Gastrocnemius medialis (tissue), 4 donors: Measurements from ENCODE around the gene GRAMD2A. TPM values are rescaled to one million over a fixed set of nuclear protein-coding genes. Genes with fewer than 3 reads are reported as not detected.

Experiments
- ATAC-seq, 2 donors: fragments of 150-250 bp; one replicate each; pipeline ENCODE4 v1.9.1; 2016
- DNase-seq, 2 donors: peaks; one replicate each; pipeline ENCODE4 v3.0.0-alpha.2; 2019
- H3K27ac ChIP-seq, 4 donors: fragments of 200-600 bp; sonication (generic); 1 replicate in 1 of 4; 2 replicates in 3 of 4; pipeline ENCODE4 v1.5.1; 2016 to 2018; ENCODE audit warnings: mild to moderate bottlenecking in 2 of 4, moderate library complexity in 1 of 4
- H3K27me3 ChIP-seq, 3 donors: fragments of 200-600 bp; sonication (generic) in 2 of 3; 1 replicate in 1 of 3; 2 replicates in 2 of 3; pipeline versions ENCODE4 v1.5.1 to v1.6.0; 2016 to 2019; ENCODE audit warnings: mild to moderate bottlenecking in 1 of 3, moderate library complexity in 1 of 3
- H3K36me3 ChIP-seq, 2 donors: fragments of 200-600 bp; sonication (generic) in 1 of 2; one replicate each; pipeline ENCODE4 v1.5.1; 2017 to 2018
- H3K4me1 ChIP-seq, 2 donors: fragments of 200-600 bp; sonication (generic) in 1 of 2; one replicate each; pipeline ENCODE4 v1.5.1; 2016 to 2017; ENCODE audit warnings: mild to moderate bottlenecking in 2 of 2
- H3K4me3 ChIP-seq, 4 donors: fragments of 200-600 bp; sonication (generic) in 3 of 4; 1 replicate in 1 of 4; 2 replicates in 3 of 4; pipeline ENCODE4 v1.5.1; 2016 to 2019; ENCODE audit warnings: mild to moderate bottlenecking in 2 of 4
- H3K9me3 ChIP-seq, 3 donors: fragments of 200-600 bp; sonication (generic) in 2 of 3; 1 replicate in 1 of 3; 2 replicates in 2 of 3; pipeline ENCODE4 v1.5.1; 2016 to 2019
- CTCF ChIP-seq, 5 experiments: fragments of 450-650 bp in 3 of 5; fragments of 200-600 bp in 2 of 5; sonication (generic) in 2 of 5; IDR thresholded peaks in 4 of 5; conservative IDR thresholded peaks in 1 of 5; 1 replicate in 4 of 5; 2 replicates in 1 of 5; pipeline ENCODE4 v1.5.1; 2016 to 2019; ENCODE audit warnings: antibody characterized with exemption in 5 of 5, mild to moderate bottlenecking in 3 of 5, moderate library complexity in 3 of 5
- POLR2A ChIP-seq, 2 donors: fragments of 450-650 bp; IDR thresholded peaks; one replicate each; pipeline ENCODE4 v1.6.1; 2017; ENCODE audit warnings: antibody characterized with exemption in 2 of 2, mild to moderate bottlenecking in 2 of 2, moderate library complexity in 2 of 2
- in situ Hi-C, 4 donors: fragments of 200-750 bp; cut with MboI; loops; one replicate each; pipeline versions ENCODE4 v1.15.0 to v1.8.0; 2017; ENCODE audit warnings: low sequenced_read_pairs in 4 of 4
- intact Hi-C: fragments of 100-400 bp; cut with DNase I; formaldehyde crosslinking; loops from one replicate; pipeline ENCODE4 v1.15.1; 2023; ENCODE audit warnings: low total_unique reads
- total RNA-seq, 4 donors: library from RNA; depleted of rRNA; stranded (reverse); fragments of >200 nt; gene quantifications; one replicate each; pipeline versions ENCODE4 v1.1.0 to v1.2.3, GENCODE V29; 2016

GRAMD2A gene
- total RNA-seq, 4 donors from 2014 or later, result not detected

- Histone ChIP-seq H3K27ac (peak overlapping the region in 2 of 4 donors; percentile 2 to 96), H3K27me3 (no peaks in the 10 kb centered on the region), H3K4me3 (no peak overlapping the region), H3K9me3 (no peaks in the 10 kb centered on the region), H3K36me3 (peaks cover 0 to 98% of the 10 kb centered on the region in 2 donors), H3K4me1 (peaks cover 24 to 27% of the 10 kb centered on the region in 2 donors)
- TF ChIP-seq CTCF (IDR thresholded peaks at IDR 0.05 in 4 of 5, conservative IDR thresholded peaks at IDR 0.05 in 1 of 5), result no peak
- no peak for TF ChIP-seq POLR2A (IDR thresholded peaks at IDR 0.05)
- intact Hi-C loops, result no loop called here
- ATAC-seq, result no peak
- DNase-seq, result no peak
- in situ Hi-C loops, result loop anchor here in 1 of 4 donors (10.0 kb wide), 1 partner anchor 67 kb away; the partner anchor contains the start of gene PARP6
Observed at GRCh38 chr15:72207558-72208085, 10.0 kb upstream of the GRAMD2A start.

- H3K9me3 ChIP-seq, result no peaks in the 10 kb centered on the region
- no peak for ATAC-seq
- peaks cover 34% of the 10 kb centered on the region in 2 donors for H3K4me1 ChIP-seq
- peak overlapping the region in 1 of 4 donors; percentile 96 for H3K27ac ChIP-seq
- H3K36me3 ChIP-seq, result peaks cover 0 to 98% of the 10 kb centered on the region in 2 donors
- no peak for TF ChIP-seq CTCF (IDR thresholded peaks at IDR 0.05 in 4 of 5, conservative IDR thresholded peaks at IDR 0.05 in 1 of 5)
- TF ChIP-seq POLR2A (IDR thresholded peaks at IDR 0.05), result no peak
- intact Hi-C loops, result no loop called here
- H3K27me3 ChIP-seq, result no peaks in the 10 kb centered on the region
- H3K4me3 ChIP-seq, result no peak overlapping the region
- DNase-seq, result no peak
- in situ Hi-C loops, result loop anchor here in 1 of 4 donors (10.0 kb wide), 1 partner anchor 68 kb away; the partner anchor contains the start of gene PARP6
Observed at GRCh38 chr15:72206677-72207000, 9.1 kb upstream of the GRAMD2A start.

GRCh38 chr15:72205896-72206676, 8.5 kb upstream of the GRAMD2A start:
- TF ChIP-seq CTCF (IDR thresholded peaks at IDR 0.05 in 4 of 5, conservative IDR thresholded peaks at IDR 0.05 in 1 of 5) (no peak), POLR2A (IDR thresholded peaks at IDR 0.05) (no peak)
- in situ Hi-C loops, result loop anchor here in 1 of 4 donors (10.0 kb wide), 1 partner anchor 69 kb away; the partner anchor contains the start of gene PARP6
- Histone ChIP-seq H3K4me3 (no peak overlapping the region), H3K27me3 (no peaks in the 10 kb centered on the region), H3K36me3 (peaks cover 0 to 92% of the 10 kb centered on the region in 2 donors), H3K4me1 (peaks cover 39 to 40% of the 10 kb centered on the region in 2 donors), H3K27ac (peak overlapping the region in 2 of 4 donors; percentile 90 to 96), H3K9me3 (no peaks in the 10 kb centered on the region)
- DNase-seq (no peak), ATAC-seq (no peak)
- intact Hi-C loops, result no loop called here

- no peaks in the 10 kb centered on the region for H3K27me3 ChIP-seq
- no peaks in the 10 kb centered on the region for H3K9me3 ChIP-seq
- in situ Hi-C loops, result loop anchor here in 1 of 4 donors (10.0 kb wide), 1 partner anchor 70 kb away; the partner anchor contains the start of gene PARP6
- ATAC-seq (no peak), DNase-seq (no peak)
- peak overlapping the region in 3 of 4 donors; percentile 24 to 96 (median 90) for H3K27ac ChIP-seq
- intact Hi-C loops, result no loop called here
- H3K4me1 ChIP-seq, result peaks cover 47 to 48% of the 10 kb centered on the region in 2 donors
- H3K36me3 ChIP-seq, result peaks cover 0 to 84% of the 10 kb centered on the region in 2 donors
- TF ChIP-seq CTCF (IDR thresholded peaks at IDR 0.05 in 4 of 5, conservative IDR thresholded peaks at IDR 0.05 in 1 of 5) (no peak), POLR2A (IDR thresholded peaks at IDR 0.05) (no peak)
- no peak overlapping the region for H3K4me3 ChIP-seq
Observed at GRCh38 chr15:72205273-72205672, 7.7 kb upstream of the GRAMD2A start.
